ENCODE measurements around the gene EXOC6B. TPM values are rescaled to one million over a fixed set of nuclear protein-coding genes. Genes with fewer than 3 reads are reported as not detected.

The EXOC6B gene
- total RNA-seq, 1 experiment from 2014 or later: 34.3 TPM

- no peak for DNase-seq
- CTCF ChIA-PET: interaction anchor here (0.6 kb wide), 1 partner anchor 321 kb away, joined by 3 read pairs; no protein-coding TSS in a partner anchor
- Histone ChIP-seq H3K27ac (no peak overlapping the region), H3K4me3 (no peak overlapping the region), H2AFZ (no peak overlapping the region), H3K9me2 (ENCODE audit: insufficient read depth) (0 out of 2 replicates have a peak, but pooled peaks cover 5% of the 10 kb centered on the region), H3K36me3 (ENCODE audit: low read depth) (0 out of 2 replicates have a peak, but pooled peaks cover 5% of the 10 kb centered on the region), H4K20me1 (ENCODE audit: insufficient read depth) (0 out of 2 replicates have a peak, but pooled peaks cover 3% of the 10 kb centered on the region), H3F3A (ENCODE audit: insufficient read depth, low read depth) (no peaks in the 10 kb centered on the region; the same call in 1 of the 2 replicates), H3K9me3 (ENCODE audit: insufficient read depth, low read depth) (no peaks in the 10 kb centered on the region), H3K4me2 (no peak overlapping the region), H3K27me3 (ENCODE audit: insufficient read depth, low read depth) (no peaks in the 10 kb centered on the region), H3K79me2 (ENCODE audit: low read depth) (no peaks in the 10 kb centered on the region), H3K4me1 (replicated peaks; ENCODE audit: insufficient read depth) (no peaks in the 10 kb centered on the region)
- no TSS peak for BruUV-seq (replicated peaks)
- TF ChIP-seq CTCF (conservative IDR thresholded peaks at IDR 0.05) (no peak), EZH2 (IDR thresholded peaks at IDR 0.05; ENCODE audit: low read depth) (no peak)
- POLR2A ChIA-PET (ENCODE audit: unreplicated experiment): no interaction called here
- intact Hi-C loops (cut with micrococcal nuclease; ENCODE audit: unreplicated experiment): no loop called here
These were observed 187.1 kb downstream of the EXOC6B start for GRCh38 chr2:72638600-72639211.

- 0 out of 2 replicates have a peak, but pooled peaks cover 3% of the 10 kb centered on the region for H4K20me1 ChIP-seq (ENCODE audit: insufficient read depth)
- H3K79me2 ChIP-seq (ENCODE audit: low read depth): no peaks in the 10 kb centered on the region
- intact Hi-C loops (cut with micrococcal nuclease; ENCODE audit: unreplicated experiment): no loop called here
- H2AFZ ChIP-seq: no peak overlapping the region
- H3K4me2 ChIP-seq: no peak overlapping the region
- ChIA-PET CTCF (no interaction called here), POLR2A (ENCODE audit: unreplicated experiment) (no interaction called here)
- H3K27ac ChIP-seq: no peak overlapping the region
- H3F3A ChIP-seq (ENCODE audit: insufficient read depth, low read depth): no peaks in the 10 kb centered on the region; the same call in 1 of the 2 replicates
- BruUV-seq (replicated peaks): no TSS peak
- TF ChIP-seq EZH2 (IDR thresholded peaks at IDR 0.05; ENCODE audit: low read depth): no peak
- no peak for TF ChIP-seq CTCF (conservative IDR thresholded peaks at IDR 0.05)
- H3K9me2 ChIP-seq (ENCODE audit: insufficient read depth): 0 out of 2 replicates have a peak, but pooled peaks cover 5% of the 10 kb centered on the region
- H3K4me1 ChIP-seq (replicated peaks; ENCODE audit: insufficient read depth): no peaks in the 10 kb centered on the region
- H3K4me3 ChIP-seq: no peak overlapping the region
- H3K36me3 ChIP-seq (ENCODE audit: low read depth): 0 out of 2 replicates have a peak, but pooled peaks cover 5% of the 10 kb centered on the region
- H3K9me3 ChIP-seq (ENCODE audit: insufficient read depth, low read depth): no peaks in the 10 kb centered on the region
- no peak for DNase-seq
- no peaks in the 10 kb centered on the region for H3K27me3 ChIP-seq (ENCODE audit: insufficient read depth, low read depth)
These were observed 189.6 kb downstream of the EXOC6B start for GRCh38 chr2:72636210-72636609.

GRCh38 chr2:72630767-72631166 is 195.1 kb downstream of the EXOC6B start:
- CTCF ChIA-PET: no interaction called here

More at GRCh38 chr2:72630767-72631166, 195.1 kb downstream of the EXOC6B start:
- no TSS peak for BruUV-seq (replicated peaks)
- no peak overlapping the region for H3K27ac ChIP-seq
- no peak overlapping the region for H3K4me2 ChIP-seq
- no peak overlapping the region for H2AFZ ChIP-seq
- H3F3A ChIP-seq (ENCODE audit: insufficient read depth, low read depth): no peaks in the 10 kb centered on the region; the same call in 1 of the 2 replicates
- no peaks in the 10 kb centered on the region for H3K79me2 ChIP-seq (ENCODE audit: low read depth)
- POLR2A ChIA-PET (ENCODE audit: unreplicated experiment): no interaction called here
- H3K9me2 ChIP-seq (ENCODE audit: insufficient read depth): no peaks in the 10 kb centered on the region
- H3K36me3 ChIP-seq (ENCODE audit: low read depth): no peaks in the 10 kb centered on the region
- H4K20me1 ChIP-seq (ENCODE audit: insufficient read depth): 0 out of 2 replicates have a peak, but pooled peaks cover 3% of the 10 kb centered on the region
- no peak for DNase-seq
- H3K9me3 ChIP-seq (ENCODE audit: insufficient read depth, low read depth): no peaks in the 10 kb centered on the region; the same call in 1 of the 2 replicates
- no peak overlapping the region for H3K4me3 ChIP-seq
- H3K27me3 ChIP-seq (ENCODE audit: insufficient read depth, low read depth): no peaks in the 10 kb centered on the region
- TF ChIP-seq CTCF (conservative IDR thresholded peaks at IDR 0.05): no peak
- TF ChIP-seq EZH2 (IDR thresholded peaks at IDR 0.05; ENCODE audit: low read depth): no peak
- no peaks in the 10 kb centered on the region for H3K4me1 ChIP-seq (replicated peaks; ENCODE audit: insufficient read depth)
- intact Hi-C loops (cut with micrococcal nuclease; ENCODE audit: unreplicated experiment): no loop called here
